Measurements from ENCODE around the gene TRIM59.
A peak's percentile ranks its signal among the peaks of the same experiment; 100 is the strongest.

The TRIM59 gene

GRCh38 chr3:160449636-160450598 lies at the start of gene TRIM59:
Gene TRIM59 (minus strand): TSS chr3:160449786. CDS start chr3:160439183, 10,603 bp downstream.
- DNase-seq, result peak; percentile 98

- DNase-seq, result no peak
These were observed 48.6 kb upstream of the TRIM59 start for GRCh38 chr3:160498202-160498601.

GRCh38 chr3:160490166-160490565 lies 40.6 kb upstream of the TRIM59 start:
- no peak for DNase-seq

- DNase-seq, result no peak
These were observed 36.9 kb upstream of the TRIM59 start for GRCh38 chr3:160486459-160486869.

- no peak for DNase-seq
These were observed 33.2 kb upstream of the TRIM59 start for GRCh38 chr3:160482796-160483195.

- DNase-seq, result no peak
These were observed 32.3 kb upstream of the TRIM59 start for GRCh38 chr3:160481856-160482255.

GRCh38 chr3:160480931-160481330 lies 31.3 kb upstream of the TRIM59 start:
- no peak for DNase-seq

- DNase-seq, result no peak
These were observed 29.8 kb upstream of the TRIM59 start for GRCh38 chr3:160479376-160479775.

GRCh38 chr3:160478338-160478737 lies 28.8 kb upstream of the TRIM59 start:
- DNase-seq, result no peak

GRCh38 chr3:160477750-160478149 lies 28.2 kb upstream of the TRIM59 start:
- DNase-seq, result no peak

GRCh38 chr3:160475884-160476283 lies 26.3 kb upstream of the TRIM59 start:
- no peak for DNase-seq

- DNase-seq, result no peak
These were observed 25.6 kb upstream of the TRIM59 start for GRCh38 chr3:160475153-160475552.

GRCh38 chr3:160474416-160474838 lies 24.8 kb upstream of the TRIM59 start:
- no peak for DNase-seq

GRCh38 chr3:160473978-160474377 lies 24.4 kb upstream of the TRIM59 start:
- no peak for DNase-seq

- DNase-seq, result no peak
These were observed 23.6 kb upstream of the TRIM59 start for GRCh38 chr3:160473221-160473620.

- DNase-seq, result no peak
These were observed 22.8 kb upstream of the TRIM59 start for GRCh38 chr3:160472344-160472743.

- no peak for DNase-seq
These were observed 22.3 kb upstream of the TRIM59 start for GRCh38 chr3:160471892-160472291.

GRCh38 chr3:160470181-160470580 lies 20.6 kb upstream of the TRIM59 start:
- no peak for DNase-seq

GRCh38 chr3:160464971-160465370 lies 15.4 kb upstream of the TRIM59 start:
- no peak for DNase-seq

GRCh38 chr3:160464321-160464720 lies 14.7 kb upstream of the TRIM59 start:
- DNase-seq, result no peak

- no peak for DNase-seq
These were observed 10.4 kb upstream of the TRIM59 start for GRCh38 chr3:160460033-160460432.

- DNase-seq, result no peak
These were observed 9.9 kb upstream of the TRIM59 start for GRCh38 chr3:160459450-160459970.

GRCh38 chr3:160458151-160458550 lies 8.6 kb upstream of the TRIM59 start:
- no peak for DNase-seq

- no peak for DNase-seq
These were observed 6.3 kb upstream of the TRIM59 start for GRCh38 chr3:160455846-160456245.
